ENCODE data around the gene AEBP1. TPM values are rescaled to one million over a fixed set of nuclear protein-coding genes. Genes with fewer than 3 reads are reported as not detected.

The AEBP1 gene
- total and polyA plus RNA-seq, 9 donors: 137 to 563 (median 283) TPM

DNA sequence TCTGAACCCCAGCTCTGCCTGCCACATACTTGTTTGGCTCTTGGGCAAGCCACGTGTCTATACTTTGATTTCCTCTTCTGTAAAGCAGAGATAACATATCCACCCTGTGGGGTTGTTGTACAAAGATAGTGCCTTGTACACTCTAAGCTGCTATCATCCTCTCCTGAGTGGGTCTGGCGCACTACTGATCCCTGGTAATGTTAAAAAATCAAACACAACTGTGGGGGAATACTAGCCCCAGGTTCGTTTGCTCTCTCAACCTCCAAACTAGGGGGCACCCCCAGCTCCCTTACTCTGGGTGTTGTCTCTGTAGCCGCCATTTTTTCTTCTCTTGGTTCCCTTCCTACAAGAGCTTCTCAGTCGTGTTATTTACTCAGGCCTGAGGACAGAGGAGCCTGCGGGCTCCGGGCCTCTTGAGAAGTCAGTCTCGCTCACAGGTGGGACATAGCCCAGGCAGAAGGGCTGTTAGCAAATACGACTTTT is 22.8 kb upstream of the AEBP1 start:
- WGBS, 3 donors: 47 to 58% (median 51%) methylated on average over 9 of the region's 9 CpGs
- peak overlapping the region in 1 of 2 donors; percentile 11 for H3K27ac ChIP-seq
- H3K27me3 ChIP-seq: no peaks in the 10 kb centered on the region
- no peak for DNase-seq
- peaks cover 12% of the 10 kb centered on the region for H3K4me1 ChIP-seq (ENCODE audit: insufficient read depth)
- intact Hi-C loops (cut with DNase I): loop anchor here in 1 of 4 donors (2.0 to 5.0 kb wide), 2 partner anchors 23 to 41 kb away; partner anchors contain the start of genes AEBP1 and POLD2
- H3K9me3 ChIP-seq: no peaks in the 10 kb centered on the region
- H3K36me3 ChIP-seq: no peaks in the 10 kb centered on the region
- TF ChIP-seq POLR2A (IDR thresholded peaks at IDR 0.05): no peak
- TF ChIP-seq EP300 (IDR thresholded peaks at IDR 0.05): no peak
- TF ChIP-seq, protein P1, sequence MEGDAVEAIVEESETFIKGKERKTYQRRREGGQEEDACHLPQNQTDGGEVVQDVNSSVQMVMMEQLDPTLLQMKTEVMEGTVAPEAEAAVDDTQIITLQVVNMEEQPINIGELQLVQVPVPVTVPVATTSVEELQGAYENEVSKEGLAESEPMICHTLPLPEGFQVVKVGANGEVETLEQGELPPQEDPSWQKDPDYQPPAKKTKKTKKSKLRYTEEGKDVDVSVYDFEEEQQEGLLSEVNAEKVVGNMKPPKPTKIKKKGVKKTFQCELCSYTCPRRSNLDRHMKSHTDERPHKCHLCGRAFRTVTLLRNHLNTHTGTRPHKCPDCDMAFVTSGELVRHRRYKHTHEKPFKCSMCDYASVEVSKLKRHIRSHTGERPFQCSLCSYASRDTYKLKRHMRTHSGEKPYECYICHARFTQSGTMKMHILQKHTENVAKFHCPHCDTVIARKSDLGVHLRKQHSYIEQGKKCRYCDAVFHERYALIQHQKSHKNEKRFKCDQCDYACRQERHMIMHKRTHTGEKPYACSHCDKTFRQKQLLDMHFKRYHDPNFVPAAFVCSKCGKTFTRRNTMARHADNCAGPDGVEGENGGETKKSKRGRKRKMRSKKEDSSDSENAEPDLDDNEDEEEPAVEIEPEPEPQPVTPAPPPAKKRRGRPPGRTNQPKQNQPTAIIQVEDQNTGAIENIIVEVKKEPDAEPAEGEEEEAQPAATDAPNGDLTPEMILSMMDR (IDR thresholded peaks at IDR 0.05): no peak
- H3K4me3 ChIP-seq: peak overlapping the region; percentile 90

DNA sequence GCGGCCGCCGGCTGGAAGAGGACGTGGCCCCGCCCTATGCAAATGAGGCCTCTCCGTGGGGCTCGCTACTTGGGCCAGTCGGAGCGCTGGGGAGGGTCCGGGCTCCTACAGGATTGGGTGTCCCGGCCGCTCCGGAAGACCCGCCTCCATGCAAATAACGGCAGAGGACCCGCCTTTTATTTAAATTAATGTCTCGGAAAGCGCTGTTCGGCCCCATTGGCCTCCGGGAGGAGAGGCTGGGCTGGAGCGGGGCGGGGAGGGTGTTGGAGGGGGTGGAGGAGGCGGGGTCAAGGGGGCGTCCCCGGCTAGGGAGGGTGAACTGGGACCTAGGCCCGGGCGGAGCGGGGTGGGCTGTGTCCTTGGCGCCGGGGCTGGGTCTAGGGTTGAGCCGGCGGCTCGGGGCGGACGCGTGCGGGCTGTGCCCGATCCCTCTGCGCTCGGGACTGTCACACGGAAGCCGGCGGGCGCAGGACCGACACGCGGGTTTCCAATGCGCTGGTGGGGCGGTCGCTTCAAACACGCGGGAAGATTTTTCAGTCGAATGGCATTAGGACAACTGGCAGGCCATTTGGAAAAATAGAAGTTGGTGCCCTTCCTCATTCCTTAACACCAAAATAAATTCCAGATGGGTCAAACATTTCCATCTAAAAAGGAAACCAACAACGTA is 21.5 kb upstream of the AEBP1 start:
- DNase-seq: peak; percentile 96 to 99 (median 98)
- Histone ChIP-seq H3K4me1 (ENCODE audit: insufficient read depth) (peaks cover 15% of the 10 kb centered on the region), H3K27ac (peak overlapping the region; percentile 73 to 74), H3K36me3 (no peaks in the 10 kb centered on the region), H3K4me3 (peak overlapping the region; percentile 90), H3K27me3 (no peaks in the 10 kb centered on the region), H3K9me3 (no peaks in the 10 kb centered on the region)
- intact Hi-C loops (cut with DNase I): loop anchor here in 2 of 4 donors (2.0 to 5.0 kb wide), 2 partner anchors 22 to 40 kb away; partner anchors contain the start of genes AEBP1 (in 1 of the 2) and POLD2 (in 1 of the 2)
- 0 to 1% (median 1%) methylated on average over 50 to 54 of the region's 54 CpGs for WGBS, 3 donors
- no peak for TF ChIP-seq EP300 (IDR thresholded peaks at IDR 0.05)
- TF ChIP-seq POLR2A (IDR thresholded peaks at IDR 0.05): peak; percentile 78

DNA sequence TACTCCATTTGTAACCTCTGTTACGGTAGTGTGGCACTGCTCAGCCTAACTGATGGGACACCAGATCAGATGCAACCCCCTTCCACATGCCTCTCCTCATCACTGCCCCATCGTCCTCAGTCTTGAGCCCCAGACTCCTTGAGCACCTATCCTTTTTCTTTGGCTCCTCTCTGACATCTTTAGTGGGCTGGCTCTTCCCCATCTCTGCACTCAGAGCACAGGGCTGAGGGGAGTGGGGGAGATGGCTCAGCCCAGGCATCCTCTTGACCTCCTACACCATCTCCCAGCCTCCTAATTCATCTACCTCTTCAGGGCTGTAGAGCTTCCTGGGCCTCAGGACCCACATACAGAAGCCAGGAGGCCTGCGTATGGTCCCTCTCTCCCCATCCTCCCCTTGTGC is 20.3 kb upstream of the AEBP1 start:
- 90 to 96% (median 93%) methylated on average over 3 of the region's 3 CpGs for WGBS, 3 donors
- DNase-seq: no peak
- peak overlapping the region; percentile 14 to 74 for H3K27ac ChIP-seq
- H3K4me3 ChIP-seq: no peak overlapping the region
- H3K4me1 ChIP-seq (ENCODE audit: insufficient read depth): peaks cover 22% of the 10 kb centered on the region
- H3K9me3 ChIP-seq: no peaks in the 10 kb centered on the region
- intact Hi-C loops (cut with DNase I): loop anchor here in 2 of 4 donors (2.0 to 5.0 kb wide), 2 partner anchors 21 to 39 kb away; partner anchors contain the start of genes AEBP1 (in 1 of the 2) and POLD2 (in 1 of the 2)
- H3K27me3 ChIP-seq: no peaks in the 10 kb centered on the region
- H3K36me3 ChIP-seq: no peaks in the 10 kb centered on the region
- TF ChIP-seq, protein P1 (IDR thresholded peaks at IDR 0.05): no peak
- no peak for TF ChIP-seq EP300 (IDR thresholded peaks at IDR 0.05)
- no peak for TF ChIP-seq POLR2A (IDR thresholded peaks at IDR 0.05)

DNA sequence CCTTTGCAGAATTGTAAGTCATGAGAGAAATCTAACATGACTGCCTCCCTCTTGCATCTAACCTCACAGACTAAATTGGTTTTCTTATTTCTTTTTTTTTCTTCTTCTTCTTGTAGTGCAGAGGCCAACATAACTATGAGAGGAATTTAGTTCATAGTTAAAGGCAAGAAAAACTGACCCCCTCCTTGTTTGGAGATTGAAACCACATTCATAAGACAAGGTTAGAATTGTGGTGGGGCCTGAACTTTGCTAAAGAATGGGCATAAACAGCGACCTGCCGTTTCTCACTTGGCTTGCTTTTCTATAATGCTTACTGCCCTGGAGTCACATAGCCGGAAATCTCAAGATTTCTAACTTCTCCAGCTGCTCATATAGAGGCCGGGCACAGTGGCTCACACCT is 19.4 kb upstream of the AEBP1 start:
- Histone ChIP-seq H3K36me3 (no peaks in the 10 kb centered on the region), H3K27ac (peak overlapping the region; percentile 14 to 74), H3K4me1 (ENCODE audit: insufficient read depth) (peaks cover 23% of the 10 kb centered on the region), H3K4me3 (no peak overlapping the region), H3K9me3 (no peaks in the 10 kb centered on the region), H3K27me3 (no peaks in the 10 kb centered on the region)
- TF ChIP-seq POLR2A (IDR thresholded peaks at IDR 0.05) (no peak), EP300 (IDR thresholded peaks at IDR 0.05) (no peak)
- TF ChIP-seq, protein P1 (IDR thresholded peaks at IDR 0.05): no peak
- WGBS, 3 donors: 8 to 19% (median 9%) methylated on average over 4 of the region's 4 CpGs
- intact Hi-C loops (cut with DNase I): loop anchor here in 1 of 4 donors (5.0 kb wide), 1 partner anchor 38 kb away; the partner anchor contains the start of gene POLD2
- no peak for DNase-seq

DNA sequence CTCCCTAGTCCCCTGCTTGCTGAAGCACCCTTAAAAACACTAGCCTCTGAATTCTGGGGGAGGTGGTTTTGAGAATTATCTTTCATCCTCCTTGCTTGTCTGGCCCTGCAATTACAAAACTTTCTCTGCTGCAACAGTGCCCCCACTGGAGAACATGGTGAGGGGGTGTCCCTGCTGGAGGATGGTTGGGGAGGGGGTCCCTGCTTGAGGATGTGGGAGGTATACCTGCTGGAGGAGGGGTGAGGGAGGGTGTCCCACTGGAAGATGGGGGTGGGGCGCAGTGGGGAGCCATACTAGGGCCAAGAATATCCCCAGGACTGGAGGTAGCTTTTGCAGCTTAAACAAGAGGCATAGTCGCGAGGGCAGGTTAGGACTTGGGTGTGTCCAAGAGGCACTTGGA is 18.6 kb upstream of the AEBP1 start:
- peaks cover 28% of the 10 kb centered on the region for H3K4me1 ChIP-seq (ENCODE audit: insufficient read depth)
- intact Hi-C loops (cut with DNase I): no loop called here

More for the DNA sequence above, 18.6 kb upstream of the AEBP1 start:
- no peak for DNase-seq
- no peak overlapping the region for H3K4me3 ChIP-seq
- H3K27ac ChIP-seq: no peak overlapping the region
- 85 to 92% (median 87%) methylated on average over 3 of the region's 3 CpGs for WGBS, 3 donors
- H3K27me3 ChIP-seq: no peaks in the 10 kb centered on the region
- H3K9me3 ChIP-seq: no peaks in the 10 kb centered on the region
- TF ChIP-seq EP300 (IDR thresholded peaks at IDR 0.05) (no peak), POLR2A (IDR thresholded peaks at IDR 0.05) (no peak)
- TF ChIP-seq, protein P1 (IDR thresholded peaks at IDR 0.05): no peak
- no peaks in the 10 kb centered on the region for H3K36me3 ChIP-seq
